ELR (cell line): ENCODE results near the gene RUNDC3A.
A peak's percentile ranks its signal among the peaks of the same experiment; 100 is the strongest.

ENCODE experiments used
- DNase-seq: peaks from one replicate; pipeline ENCODE4 v3.0.0-alpha.2; 2015; ENCODE audit warnings: low read depth

RUNDC3A gene

DNA sequence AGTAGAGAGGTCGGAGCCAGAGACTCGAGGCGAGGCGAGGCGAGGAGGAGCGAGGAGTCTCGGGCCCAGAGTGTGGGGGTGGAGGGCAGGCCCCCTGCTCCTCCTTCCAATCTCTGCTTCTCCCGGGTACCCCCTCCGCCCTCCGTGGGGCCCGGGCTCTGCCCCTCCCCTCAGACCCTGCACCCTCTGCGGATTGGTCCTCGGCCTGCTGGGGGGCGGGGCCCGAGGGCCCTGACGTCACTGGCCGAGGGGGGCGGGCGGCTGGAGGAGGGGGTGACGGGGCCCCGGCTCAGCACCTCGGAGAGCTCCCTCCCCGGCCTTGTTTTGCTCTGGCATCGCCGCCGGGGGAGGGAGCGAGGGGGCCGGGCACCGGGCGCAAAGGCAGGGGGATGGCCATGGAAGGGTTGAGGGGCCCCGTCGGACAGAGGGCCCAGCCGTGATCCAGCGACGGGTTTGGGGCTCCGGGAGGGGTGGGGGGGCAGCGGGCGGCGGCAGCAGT, at the start of gene RUNDC3A:
RUNDC3A (plus strand) TSS at position 282 of the 499 bp plus-strand sequence. CDS start 232 bp downstream, outside the sequence.
- peak; percentile 81 for DNase-seq

DNA sequence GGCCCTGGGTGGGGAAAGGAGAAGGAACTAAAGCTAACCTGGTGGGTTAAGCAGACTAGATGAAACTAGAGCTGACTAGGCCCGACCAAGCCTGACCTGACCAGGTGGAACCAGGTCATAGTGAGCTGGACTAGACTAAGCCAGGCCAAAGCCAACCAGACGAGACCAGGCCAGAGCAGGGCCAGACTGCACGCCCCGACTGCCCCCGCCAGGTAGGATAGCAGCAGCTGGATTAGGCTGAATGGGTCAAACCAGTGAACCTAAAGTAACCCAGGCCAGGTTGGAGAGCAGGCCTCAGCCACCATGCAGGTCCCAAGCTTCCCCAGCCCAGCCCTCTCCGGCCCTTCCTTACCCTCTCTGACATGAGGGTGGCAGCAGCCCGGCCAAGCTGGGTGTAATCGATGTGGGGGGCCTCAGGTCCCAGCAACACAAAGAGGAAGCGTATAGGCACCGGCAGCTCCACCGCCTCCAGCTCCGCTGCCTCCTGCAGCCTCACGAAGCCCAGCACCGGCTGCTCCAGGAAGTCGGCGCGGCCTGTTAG, 49.5 kb upstream of the RUNDC3A start:
- DNase-seq = no peak

DNA sequence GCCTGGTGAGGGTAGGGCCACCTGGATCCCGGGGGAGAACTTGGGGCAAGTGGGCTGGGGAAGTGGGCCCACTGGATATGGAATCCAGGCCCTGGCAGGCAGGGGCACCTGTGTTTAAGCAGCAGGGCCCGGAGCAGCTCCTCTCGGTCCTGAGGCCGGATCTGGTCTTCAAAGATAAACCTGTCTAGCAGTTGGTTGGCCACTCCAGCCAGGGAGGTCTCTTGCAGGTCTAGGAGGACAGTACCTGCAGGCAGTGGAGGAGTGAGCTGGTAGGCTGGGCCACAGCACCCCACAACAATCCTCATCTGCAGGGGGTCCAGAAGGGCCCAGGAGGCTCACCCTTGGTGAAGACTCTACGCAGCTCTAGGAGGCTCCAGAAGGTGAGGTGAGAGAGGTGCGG, 48.1 kb upstream of the RUNDC3A start:
- DNase-seq = no peak

DNA sequence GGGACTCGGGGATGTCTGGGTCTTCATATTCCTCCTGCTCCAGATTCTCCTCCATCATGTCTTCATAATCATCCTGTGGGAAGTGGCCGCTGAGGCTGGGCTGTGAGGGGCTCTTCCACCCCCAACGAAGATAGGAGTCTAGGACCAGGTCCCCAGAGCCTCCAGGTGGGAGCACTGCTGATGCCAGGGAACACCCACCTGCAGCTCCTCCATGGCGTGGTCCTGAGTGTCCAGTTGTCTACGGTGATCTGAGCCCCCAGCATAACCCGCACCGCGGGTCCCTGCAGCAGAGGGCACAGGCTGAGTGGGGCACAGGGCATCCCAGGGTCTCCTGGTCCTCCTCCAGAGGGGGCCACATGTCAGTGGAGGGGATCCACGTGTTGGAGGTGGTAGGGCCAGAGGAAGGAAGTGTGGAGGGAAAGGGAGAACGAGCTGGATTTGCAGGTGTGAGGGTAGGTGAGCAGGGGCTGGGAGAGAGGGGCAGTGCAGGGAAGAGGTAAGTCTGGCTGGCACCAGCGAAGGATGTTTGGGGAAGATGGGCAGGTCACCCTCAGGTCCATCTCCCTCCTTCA, 45.7 kb upstream of the RUNDC3A start:
- no peak for DNase-seq

DNA sequence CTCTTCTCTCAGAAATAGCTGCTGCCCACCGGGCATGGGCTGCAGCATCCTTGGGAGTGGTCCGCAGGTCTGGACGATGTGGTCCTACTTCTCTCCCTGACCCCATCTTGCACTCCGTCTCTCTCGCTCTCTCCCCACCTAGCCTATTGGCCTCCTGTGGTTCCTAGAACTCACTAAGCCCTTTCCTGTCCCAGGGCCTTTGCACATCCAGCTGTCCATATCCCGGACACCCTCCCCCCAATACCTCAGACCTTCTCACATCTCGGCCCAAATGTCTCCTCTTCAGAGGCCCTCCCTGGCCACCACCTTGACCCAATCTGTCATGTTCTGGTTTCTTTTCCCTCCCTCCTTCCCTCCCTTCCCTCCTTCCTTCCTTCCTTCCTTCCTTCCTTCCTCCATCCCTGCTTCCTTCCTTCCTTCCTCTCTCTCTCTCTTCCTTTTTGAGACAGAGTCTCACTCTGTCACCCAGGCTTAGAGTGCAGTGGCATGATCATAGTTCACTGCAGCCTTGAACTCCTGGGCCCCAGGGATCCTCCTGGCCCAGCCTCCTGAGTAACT, 45.0 kb upstream of the RUNDC3A start:
- no peak for DNase-seq

DNA sequence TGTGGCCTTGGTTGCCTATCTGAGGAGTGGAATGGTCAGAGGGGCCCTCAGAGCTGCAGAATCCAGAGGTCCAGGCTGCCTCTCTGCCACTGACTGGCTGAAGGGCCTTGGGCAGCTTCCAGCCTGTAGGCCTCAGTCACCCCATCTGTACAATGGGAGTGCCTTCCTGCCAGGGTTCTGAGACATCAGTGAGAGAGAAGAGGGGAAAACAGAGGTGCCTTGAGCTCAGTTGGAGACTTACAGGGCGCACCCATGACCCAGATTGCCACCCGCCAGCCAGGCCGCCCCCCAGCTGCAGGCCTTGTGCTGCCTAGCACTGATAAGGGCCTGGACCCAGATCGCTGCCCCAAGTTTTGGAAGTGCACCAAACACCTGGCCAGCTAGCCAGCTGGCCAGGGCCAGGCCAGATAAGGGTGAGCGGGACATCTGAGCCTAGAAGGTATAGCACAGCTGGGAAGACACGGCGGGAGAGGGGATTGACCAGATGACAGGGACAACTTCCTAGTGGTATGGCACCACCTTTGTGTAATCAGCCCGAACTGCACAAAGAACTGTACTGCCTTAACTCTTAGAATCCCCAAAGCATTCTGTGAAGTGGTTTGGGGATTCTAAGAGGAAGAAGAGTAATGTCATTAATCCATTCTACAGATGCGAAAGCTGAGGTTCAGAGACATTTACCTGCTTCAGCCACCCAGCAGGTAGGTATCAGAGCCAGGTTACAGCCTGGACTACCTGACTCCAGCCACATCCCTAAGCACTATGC, 41.8 kb upstream of the RUNDC3A start:
- peak; percentile 17 for DNase-seq

DNA sequence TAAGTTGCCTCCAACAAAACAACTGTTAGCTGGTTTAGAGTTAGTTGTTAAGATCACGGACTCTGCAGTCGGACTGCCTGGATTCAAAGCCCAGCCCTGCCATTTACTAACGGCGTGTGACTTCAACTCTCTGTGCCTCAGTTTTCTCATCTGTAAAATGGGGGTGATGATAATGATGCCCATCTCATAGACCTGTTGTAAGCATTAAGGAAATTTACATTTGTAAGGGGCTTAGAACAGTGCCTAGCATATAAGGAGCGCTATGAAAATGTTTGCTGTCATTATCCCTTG, 41.3 kb upstream of the RUNDC3A start:
- no peak for DNase-seq

DNA sequence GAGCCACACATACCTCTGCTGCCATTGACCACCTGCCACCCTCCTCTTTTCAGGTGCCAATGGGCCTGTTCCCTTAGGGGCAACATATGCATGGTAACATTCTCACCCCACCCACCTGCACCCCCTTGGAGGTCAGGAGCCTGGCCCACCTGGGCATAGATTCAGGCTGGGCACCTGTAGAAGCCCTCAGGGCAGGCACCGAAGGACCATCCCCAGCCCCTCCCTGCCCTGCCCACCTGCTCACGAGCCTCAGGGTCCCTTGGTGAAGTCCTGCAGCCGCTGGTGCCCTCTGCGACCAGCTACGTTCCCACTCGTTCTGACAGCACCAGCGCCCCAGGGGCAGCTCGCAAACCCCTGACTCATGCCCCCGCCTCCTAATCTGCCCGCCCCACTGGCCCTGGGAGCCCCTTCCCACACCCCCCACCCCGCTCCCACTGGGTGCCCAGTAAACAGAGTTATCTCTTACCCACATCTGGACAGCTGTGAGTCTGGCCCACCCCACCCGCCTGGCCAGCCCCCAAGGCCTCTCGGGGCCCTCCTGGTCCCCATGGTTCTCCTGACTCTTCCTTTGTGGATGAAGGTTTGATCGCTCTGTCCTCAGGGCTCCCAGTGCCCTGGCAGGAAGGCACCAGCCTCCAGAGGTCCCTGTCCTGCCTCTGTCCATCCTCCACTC, 40.4 kb upstream of the RUNDC3A start, which contains the start of gene SLC4A1:
SLC4A1 (minus strand) TSS at position 318 of the 673 bp plus-strand sequence. CDS start 5,269 bp downstream, outside the sequence.
- no peak for DNase-seq

DNA sequence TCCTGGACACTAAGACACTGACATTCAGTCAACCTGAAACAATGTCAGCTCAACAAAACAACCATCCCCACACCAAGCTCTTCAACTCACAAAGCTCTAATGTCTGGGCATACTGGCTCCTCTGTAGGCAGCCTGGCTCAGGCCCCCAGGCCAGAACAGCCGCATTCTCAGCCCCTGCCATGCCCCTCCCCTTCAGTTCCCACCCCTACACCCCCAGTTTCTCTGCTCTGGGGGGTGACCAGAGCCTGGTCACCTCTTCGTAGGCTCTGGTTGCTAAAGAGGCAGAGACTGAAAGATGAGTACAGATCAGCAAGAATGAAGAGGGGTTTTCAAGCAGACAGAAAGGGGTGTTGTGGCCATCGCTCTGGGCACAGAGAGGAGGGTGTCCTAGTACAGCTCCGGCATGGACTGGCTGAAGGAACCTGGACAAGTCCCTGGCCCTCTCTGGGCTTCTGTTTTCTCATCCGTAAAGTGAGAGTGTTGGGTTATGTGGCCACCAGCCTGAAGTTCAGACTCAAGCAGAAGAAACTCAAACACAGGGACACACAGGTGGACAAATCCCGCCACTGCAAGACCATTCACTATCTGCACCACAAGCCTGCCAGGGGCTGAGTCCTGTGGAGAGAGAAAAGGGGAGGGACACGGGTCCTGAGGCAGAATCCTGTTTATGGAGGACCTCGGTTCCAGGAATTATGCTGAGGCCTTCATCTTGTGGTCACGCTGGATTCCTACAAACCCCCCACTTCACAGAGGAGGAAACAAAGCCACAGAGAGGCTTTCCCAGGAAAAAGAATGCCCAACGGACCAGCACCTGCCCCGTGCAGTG, 39.5 kb upstream of the RUNDC3A start:
- no peak for DNase-seq

DNA sequence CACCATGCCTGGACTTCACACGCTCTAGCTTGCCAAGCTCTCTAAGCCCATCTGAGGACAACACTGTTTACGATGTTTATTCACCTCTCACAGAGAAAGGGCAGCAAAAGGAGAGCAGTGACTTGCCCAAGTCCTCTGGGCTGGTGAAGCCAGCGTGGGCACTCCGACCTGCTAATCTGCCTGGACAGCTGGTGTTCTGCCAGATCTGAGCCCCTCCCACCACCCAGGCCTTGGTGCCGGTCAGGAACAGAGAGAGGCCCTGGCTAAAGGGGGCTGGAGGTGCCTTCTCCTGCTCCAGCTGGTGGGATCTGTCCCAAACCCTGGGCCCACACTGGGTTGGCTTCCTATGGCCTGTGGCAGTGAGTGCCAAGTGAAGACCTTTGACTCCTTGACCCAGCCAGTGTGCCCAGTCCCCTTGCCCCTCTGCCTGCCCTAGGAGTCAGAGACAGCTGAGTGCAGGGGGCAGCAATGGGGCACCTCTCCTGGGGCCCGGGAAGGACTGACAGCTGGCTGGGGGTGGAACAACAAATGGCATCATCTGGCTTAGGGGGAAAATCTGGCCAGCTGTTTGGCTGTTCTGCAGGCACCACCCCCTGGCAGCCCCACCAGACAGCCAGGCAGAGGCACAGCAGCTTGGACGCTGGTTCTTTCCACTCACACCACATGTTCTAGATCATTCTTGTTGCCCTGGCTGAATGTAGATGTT, 38.7 kb upstream of the RUNDC3A start:
- DNase-seq = no peak

DNA sequence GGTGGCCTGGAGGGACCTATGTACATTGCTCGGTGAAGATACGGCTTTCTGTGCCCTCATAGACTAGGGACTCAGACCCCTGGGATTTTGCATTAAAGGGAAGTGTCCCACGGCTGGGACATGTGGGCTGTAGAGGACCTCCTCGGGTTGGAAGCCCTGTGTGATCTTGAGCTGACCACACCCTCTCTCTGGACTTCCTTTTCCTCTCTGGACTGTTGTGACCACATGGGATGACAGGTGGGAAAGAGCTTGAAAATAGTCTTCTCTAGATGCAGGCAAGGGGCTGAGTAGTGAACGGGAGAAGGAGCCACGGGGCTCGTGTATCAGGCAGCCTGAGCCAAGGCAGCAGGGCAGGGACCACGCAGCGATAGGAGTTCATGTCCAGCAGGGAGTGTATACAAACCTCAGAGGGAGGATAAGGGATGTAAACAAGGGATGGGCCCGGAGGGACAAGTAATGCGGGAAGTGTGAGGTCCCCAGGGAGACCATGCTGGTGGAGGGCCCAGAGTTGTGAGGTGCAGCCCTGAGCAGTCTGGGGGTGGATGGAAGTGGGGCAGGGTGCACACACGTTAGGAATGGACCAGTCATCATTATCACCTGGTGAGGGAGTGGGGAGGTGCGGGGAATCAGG, 36.0 kb upstream of the RUNDC3A start:
- DNase-seq = no peak

DNA sequence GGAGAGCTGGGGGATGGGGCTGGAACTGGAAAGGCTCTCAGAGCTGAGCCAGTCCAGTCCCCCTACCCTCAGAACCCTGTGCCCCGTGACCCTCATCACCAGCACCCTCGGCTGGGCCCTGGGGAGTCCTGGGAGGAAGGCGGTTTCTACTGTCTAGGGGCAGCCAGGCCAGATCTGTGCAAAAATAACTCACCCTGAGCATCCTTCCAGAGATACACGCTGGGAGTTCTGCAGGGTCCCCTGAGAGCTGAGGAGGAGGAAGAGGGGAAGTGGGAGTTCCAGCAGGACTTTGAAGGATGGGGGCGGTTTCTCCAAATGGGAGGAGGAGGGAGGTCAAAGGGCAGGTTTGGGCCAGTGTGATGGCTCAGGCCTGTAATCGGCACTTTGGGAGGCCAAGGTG, 35.4 kb upstream of the RUNDC3A start:
- no peak for DNase-seq

DNA sequence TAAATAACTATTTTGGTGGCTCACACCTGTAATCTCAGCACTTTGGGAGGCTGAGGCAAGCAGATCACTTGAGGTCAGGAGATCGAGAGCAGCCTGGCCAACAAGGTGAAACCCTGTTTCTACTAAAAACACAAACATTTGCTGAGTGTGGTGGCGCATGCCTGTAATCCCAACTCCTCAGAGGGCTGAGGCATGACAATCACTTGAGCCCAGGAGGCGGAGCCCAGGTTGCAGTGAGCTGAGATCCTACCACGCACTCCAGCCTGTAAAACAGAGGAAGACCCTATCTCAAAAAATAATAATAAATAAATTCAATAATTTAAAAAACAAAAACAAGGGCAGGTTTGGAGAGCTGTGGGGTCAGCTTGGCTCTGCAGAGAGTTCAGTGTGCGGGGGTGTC, 34.8 kb upstream of the RUNDC3A start:
- DNase-seq = no peak

DNA sequence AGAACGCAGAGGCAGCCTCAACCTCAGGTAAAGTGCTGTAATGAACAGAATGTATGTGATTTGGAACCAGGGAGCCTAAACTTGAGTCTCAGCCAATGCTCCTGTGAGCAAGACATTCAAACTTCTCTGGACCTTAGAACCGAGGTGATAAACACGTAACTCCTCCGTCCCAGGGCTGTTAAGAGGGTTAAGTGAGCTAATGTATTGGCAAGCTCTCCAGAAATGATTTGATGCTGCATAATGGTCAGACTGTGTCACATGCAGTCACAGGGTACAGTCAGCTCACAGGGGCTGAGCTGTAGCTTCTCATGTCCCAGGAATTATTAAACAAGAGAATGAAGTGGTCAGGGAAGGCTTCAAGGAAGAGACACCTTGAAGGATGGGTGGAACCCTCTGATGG, 30.4 kb upstream of the RUNDC3A start:
- DNase-seq = peak; percentile 67

DNA sequence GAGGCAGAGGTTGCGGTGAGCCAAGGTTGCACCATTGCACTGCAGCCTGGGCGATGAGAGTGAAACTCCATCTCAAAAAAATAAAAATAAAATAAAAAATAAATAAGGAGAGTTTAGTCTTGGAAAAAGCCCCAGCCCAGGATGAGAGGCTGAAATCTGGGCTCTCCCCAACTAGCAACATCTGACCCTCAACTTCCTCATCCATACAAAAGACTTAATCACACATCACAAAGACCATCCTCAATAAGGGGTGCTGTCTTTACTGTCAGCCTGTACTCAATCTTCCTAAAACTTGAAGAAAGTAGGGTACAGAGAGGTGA, 29.1 kb upstream of the RUNDC3A start:
- no peak for DNase-seq

DNA sequence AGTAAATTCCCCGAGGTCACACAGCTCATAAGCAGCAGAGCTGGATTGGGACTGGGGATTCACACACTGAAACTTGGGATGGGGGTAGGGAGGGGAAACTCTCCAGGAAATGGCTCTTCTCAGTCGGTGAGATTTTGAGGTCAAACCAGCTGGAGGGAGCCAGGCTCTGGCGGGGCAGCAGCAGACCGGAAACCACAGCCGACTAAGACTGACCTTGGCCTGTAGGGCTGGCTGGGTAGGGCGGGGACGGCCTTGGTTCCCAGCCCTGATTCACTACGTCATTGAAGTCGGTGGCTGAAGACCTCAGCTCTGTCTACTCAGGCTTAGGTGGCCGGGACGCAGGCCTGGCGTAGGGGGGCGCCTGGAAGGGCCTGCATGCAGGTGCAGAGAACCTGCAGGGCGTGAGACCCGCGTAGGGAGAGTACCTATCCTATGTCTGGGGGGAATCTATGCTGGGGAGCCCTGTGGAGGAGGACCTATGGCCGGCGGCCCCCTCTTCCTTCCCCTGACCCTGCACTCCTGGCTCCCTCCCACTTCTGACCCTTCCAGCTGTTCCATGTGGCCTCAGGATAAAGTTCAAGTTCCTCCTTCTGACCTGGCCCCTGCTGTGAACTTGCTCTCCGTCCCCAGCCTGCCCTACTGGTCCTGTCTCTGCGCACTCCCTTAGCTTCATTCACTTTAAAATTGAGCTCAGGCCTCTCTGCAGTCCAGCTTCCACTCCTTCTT, 28.6 kb upstream of the RUNDC3A start:
- DNase-seq = peak; percentile 98

DNA sequence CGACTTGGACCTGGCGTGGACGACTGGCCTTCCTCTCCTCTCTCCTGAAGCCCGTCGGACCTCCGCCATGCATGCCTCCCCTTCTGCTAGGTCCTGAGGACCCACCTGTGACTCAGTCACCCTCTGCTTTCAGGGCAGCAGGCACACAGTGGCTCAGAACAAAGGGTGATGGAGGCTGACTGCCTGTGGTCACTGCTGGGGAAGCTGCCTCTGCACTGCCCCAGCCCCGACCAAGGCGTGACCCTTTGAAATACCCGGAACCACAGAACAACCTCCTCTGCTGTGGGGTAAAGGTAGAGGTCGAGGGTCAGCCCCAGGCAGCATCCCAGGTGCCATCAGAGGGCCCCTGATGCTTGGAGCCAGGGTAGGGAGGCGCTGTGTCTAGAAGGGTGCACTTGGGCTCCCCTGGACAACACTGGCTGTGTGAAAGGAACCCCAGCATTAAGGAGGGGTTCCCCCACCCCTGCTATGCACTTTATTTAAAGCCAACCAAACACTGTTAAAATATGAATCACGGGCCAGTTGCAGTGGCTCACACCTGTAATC, 27.9 kb upstream of the RUNDC3A start:
- no peak for DNase-seq

DNA sequence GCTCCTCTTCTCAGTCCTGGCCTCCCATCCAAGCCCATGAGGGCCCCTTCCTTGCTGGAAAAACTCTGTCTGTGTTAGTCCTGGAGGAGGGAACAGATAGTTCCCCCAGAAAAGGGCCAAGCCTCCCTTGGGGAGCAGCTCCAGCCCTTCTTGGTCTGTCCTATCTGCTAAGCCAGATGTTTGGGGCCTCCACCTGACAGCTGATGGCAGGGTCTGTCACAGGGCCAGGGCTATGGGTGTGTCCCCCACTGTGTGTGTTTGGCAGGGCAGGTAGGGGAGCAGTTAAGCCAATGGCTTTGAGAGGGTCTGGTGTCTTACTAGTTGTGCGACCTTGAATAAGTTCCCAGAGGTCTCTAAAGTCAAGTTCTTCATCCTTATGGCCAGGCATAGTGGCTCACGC, 26.8 kb upstream of the RUNDC3A start:
- DNase-seq = no peak

DNA sequence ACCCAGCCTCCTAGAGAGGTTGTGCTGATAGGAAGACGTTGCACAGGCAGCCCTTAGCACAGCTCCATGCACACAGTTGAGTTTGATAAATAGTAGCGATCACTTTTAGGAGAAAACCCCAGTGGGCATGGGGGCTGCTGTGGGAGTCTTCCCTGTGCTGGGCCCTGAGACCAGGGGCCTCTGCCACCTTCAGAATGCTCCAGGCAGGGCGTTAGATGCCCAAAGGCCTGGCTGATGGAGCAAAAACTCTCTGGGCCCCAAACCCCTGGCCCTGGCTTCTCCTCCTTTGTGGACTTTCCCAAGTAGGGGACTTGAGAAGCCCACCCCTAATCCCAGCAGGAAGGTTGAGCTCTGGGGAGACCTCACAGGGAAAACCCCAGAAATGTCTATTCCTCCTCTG, 26.1 kb upstream of the RUNDC3A start:
- no peak for DNase-seq
